ENCODE results near the gene DHRS4. TPM values are rescaled to one million over a fixed set of nuclear protein-coding genes. Genes with fewer than 3 reads are reported as not detected.
A peak's percentile ranks its signal among the peaks of the same experiment; 100 is the strongest.

DHRS4 gene
- total and polyA plus RNA-seq, 2 of the 13 experiments (the other 11 are each of a cell fraction or from before 2014, with no cell fraction given), result 23.9 to 45.1 TPM

GRCh38 chr14:23953464-23954278 lies at the start of gene DHRS4 (continued):
- TF ChIP-seq RBFOX2 (IDR thresholded peaks at IDR 0.05; ENCODE audit: low read depth, low read length) (peak; percentile 100), PCBP2 (optimal IDR thresholded peaks at IDR 0.05; ENCODE audit: low read depth, low read length, poor library complexity, severe bottlenecking) (peak; percentile 54), ZNF567 (CRISPR knock-in tag; IDR thresholded peaks at IDR 0.05; ENCODE audit: borderline replicate concordance) (peak; percentile 75; the same call in 1 of the 2 replicates), ZNF224 (CRISPR knock-in tag; IDR thresholded peaks at IDR 0.05) (peak; percentile 83; the same call in 1 of the 2 replicates), ZBTB21 (CRISPR knock-in tag; IDR thresholded peaks at IDR 0.05) (peak; percentile 48), TOPORS (CRISPR knock-in tag; IDR thresholded peaks at IDR 0.05) (peak; percentile 70; the same call in 1 of the 2 replicates), ZBTB43 (CRISPR knock-in tag; conservative IDR thresholded peaks at IDR 0.05) (peak; percentile 80), POLR2AphosphoS5 (IDR thresholded peaks at IDR 0.05; ENCODE audit: low read depth, low read length) (peak; percentile 97), XRCC5 (optimal IDR thresholded peaks at IDR 0.05; ENCODE audit: low read length) (peak; percentile 96), POLR2G (IDR thresholded peaks at IDR 0.05; ENCODE audit: low read depth, low read length) (peak; percentile 96), RAD21 (CRISPR knock-in tag; IDR thresholded peaks at IDR 0.05) (peak; percentile 93), RBAK (CRISPR knock-in tag; IDR thresholded peaks at IDR 0.05) (peak; percentile 85), ZNF543 (CRISPR knock-in tag; IDR thresholded peaks at IDR 0.05) (peak; percentile 97; the same call in 1 of the 2 replicates), NONO (IDR thresholded peaks at IDR 0.05) (no peak), NONO (CRISPR knock-in tag; conservative IDR thresholded peaks at IDR 0.05) (peak; percentile 95), ZNF292 (CRISPR knock-in tag; IDR thresholded peaks at IDR 0.05; ENCODE audit: borderline replicate concordance, low read depth) (peak; percentile 83), TAF15 (IDR thresholded peaks at IDR 0.05; ENCODE audit: low read depth, low read length, poor library complexity, severe bottlenecking) (peak; percentile 79)
- TF ChIP-seq, protein P1, sequence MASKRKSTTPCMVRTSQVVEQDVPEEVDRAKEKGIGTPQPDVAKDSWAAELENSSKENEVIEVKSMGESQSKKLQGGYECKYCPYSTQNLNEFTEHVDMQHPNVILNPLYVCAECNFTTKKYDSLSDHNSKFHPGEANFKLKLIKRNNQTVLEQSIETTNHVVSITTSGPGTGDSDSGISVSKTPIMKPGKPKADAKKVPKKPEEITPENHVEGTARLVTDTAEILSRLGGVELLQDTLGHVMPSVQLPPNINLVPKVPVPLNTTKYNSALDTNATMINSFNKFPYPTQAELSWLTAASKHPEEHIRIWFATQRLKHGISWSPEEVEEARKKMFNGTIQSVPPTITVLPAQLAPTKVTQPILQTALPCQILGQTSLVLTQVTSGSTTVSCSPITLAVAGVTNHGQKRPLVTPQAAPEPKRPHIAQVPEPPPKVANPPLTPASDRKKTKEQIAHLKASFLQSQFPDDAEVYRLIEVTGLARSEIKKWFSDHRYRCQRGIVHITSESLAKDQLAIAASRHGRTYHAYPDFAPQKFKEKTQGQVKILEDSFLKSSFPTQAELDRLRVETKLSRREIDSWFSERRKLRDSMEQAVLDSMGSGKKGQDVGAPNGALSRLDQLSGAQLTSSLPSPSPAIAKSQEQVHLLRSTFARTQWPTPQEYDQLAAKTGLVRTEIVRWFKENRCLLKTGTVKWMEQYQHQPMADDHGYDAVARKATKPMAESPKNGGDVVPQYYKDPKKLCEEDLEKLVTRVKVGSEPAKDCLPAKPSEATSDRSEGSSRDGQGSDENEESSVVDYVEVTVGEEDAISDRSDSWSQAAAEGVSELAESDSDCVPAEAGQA (IDR thresholded peaks at IDR 0.05; ENCODE audit: low read depth), result peak; percentile 78
- TF ChIP-seq, protein P1 (CRISPR knock-in tag; IDR thresholded peaks at IDR 0.05; ENCODE audit: borderline replicate concordance), result peak; percentile 98
- TF ChIP-seq, protein P2, sequence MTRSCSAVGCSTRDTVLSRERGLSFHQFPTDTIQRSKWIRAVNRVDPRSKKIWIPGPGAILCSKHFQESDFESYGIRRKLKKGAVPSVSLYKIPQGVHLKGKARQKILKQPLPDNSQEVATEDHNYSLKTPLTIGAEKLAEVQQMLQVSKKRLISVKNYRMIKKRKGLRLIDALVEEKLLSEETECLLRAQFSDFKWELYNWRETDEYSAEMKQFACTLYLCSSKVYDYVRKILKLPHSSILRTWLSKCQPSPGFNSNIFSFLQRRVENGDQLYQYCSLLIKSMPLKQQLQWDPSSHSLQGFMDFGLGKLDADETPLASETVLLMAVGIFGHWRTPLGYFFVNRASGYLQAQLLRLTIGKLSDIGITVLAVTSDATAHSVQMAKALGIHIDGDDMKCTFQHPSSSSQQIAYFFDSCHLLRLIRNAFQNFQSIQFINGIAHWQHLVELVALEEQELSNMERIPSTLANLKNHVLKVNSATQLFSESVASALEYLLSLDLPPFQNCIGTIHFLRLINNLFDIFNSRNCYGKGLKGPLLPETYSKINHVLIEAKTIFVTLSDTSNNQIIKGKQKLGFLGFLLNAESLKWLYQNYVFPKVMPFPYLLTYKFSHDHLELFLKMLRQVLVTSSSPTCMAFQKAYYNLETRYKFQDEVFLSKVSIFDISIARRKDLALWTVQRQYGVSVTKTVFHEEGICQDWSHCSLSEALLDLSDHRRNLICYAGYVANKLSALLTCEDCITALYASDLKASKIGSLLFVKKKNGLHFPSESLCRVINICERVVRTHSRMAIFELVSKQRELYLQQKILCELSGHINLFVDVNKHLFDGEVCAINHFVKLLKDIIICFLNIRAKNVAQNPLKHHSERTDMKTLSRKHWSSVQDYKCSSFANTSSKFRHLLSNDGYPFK (CRISPR knock-in tag; IDR thresholded peaks at IDR 0.05; ENCODE audit: borderline replicate concordance), result peak; percentile 97
